Cardiac septum (tissue), 1 donor: ENCODE results near the gene STAB1. TPM values are rescaled to one million over a fixed set of nuclear protein-coding genes. Genes with fewer than 3 reads are reported as not detected.
"Not testable (repeated sequence)": the region's sequence is repeated elsewhere in the genome, so short reads cannot be mapped to it uniquely, and the experiment has no call there.

ENCODE experiments used
- DNase-seq: peaks from one replicate; pipeline ENCODE4 v3.0.0-alpha.2; 2020; ENCODE audit warnings: low spot score
- intact Hi-C: fragments of 100-400 bp; cut with DNase I; formaldehyde crosslinking; loops from one replicate; pipeline ENCODE4 v1.14.0; 2022
- total RNA-seq: library from RNA; stranded (reverse); fragmentation: NEBNext Ultra II Directional; extraction: Animal tissue kit (Norgen Biotek cat#: 25700); gene quantifications from one replicate; pipeline ENCODE4 v1.2.1, GENCODE V29; 2021
- donor health status: DM: no; HTN: no; CAD: no.

STAB1 gene
- total RNA-seq, 1 donor from 2014 or later = 52.2 TPM

GRCh38 chr3:52519445-52520140 is 24.5 kb downstream of the STAB1 start:
- no peak for DNase-seq
- intact Hi-C loops = no loop called here

- intact Hi-C loops = no loop called here
These were observed 25.1 kb downstream of the STAB1 start for GRCh38 chr3:52520141-52520667.

GRCh38 chr3:52520716-52521487 is 25.8 kb downstream of the STAB1 start:
- intact Hi-C loops = no loop called here
- DNase-seq = no peak

More at GRCh38 chr3:52520141-52520667, 25.1 kb downstream of the STAB1 start:
- DNase-seq = no peak

- no peak for DNase-seq
- intact Hi-C loops = no loop called here
These were observed 26.3 kb downstream of the STAB1 start for GRCh38 chr3:52521488-52521824.

- DNase-seq = peak; percentile 67
- intact Hi-C loops = no loop called here
These were observed 26.9 kb downstream of the STAB1 start for GRCh38 chr3:52521881-52522650.

- intact Hi-C loops = no loop called here
- peak; percentile 73 for DNase-seq
These were observed 27.6 kb downstream of the STAB1 start for GRCh38 chr3:52522651-52523251.

GRCh38 chr3:52523386-52524257 is 28.5 kb downstream of the STAB1 start:
- DNase-seq = peak; percentile 70
- intact Hi-C loops = no loop called here

GRCh38 chr3:52524258-52524751 is 29.2 kb downstream of the STAB1 start:
- intact Hi-C loops = no loop called here
- peak; percentile 74 for DNase-seq

- intact Hi-C loops = no loop called here
- peak; percentile 86 for DNase-seq
These were observed 29.9 kb downstream of the STAB1 start for GRCh38 chr3:52524752-52525679.

GRCh38 chr3:52525680-52526561 is 30.8 kb downstream of the STAB1 start:
- intact Hi-C loops = no loop called here
- peak; percentile 72 for DNase-seq

- DNase-seq = not testable (repeated sequence)
These were observed 31.5 kb downstream of the STAB1 start for GRCh38 chr3:52526671-52527038.

GRCh38 chr3:52527039-52527731 is 32.0 kb downstream of the STAB1 start:
- intact Hi-C loops = no loop called here
- peak; percentile 67 for DNase-seq

More at GRCh38 chr3:52526671-52527038, 31.5 kb downstream of the STAB1 start:
- intact Hi-C loops = not testable (repeated sequence)

- peak; percentile 73 for DNase-seq
- intact Hi-C loops = no loop called here
These were observed 32.8 kb downstream of the STAB1 start for GRCh38 chr3:52527732-52528585.

GRCh38 chr3:52528586-52529375 is 33.6 kb downstream of the STAB1 start:
- intact Hi-C loops = no loop called here
- peak; percentile 69 for DNase-seq
